ENCODE results near the gene MIEF1.

DNA sequence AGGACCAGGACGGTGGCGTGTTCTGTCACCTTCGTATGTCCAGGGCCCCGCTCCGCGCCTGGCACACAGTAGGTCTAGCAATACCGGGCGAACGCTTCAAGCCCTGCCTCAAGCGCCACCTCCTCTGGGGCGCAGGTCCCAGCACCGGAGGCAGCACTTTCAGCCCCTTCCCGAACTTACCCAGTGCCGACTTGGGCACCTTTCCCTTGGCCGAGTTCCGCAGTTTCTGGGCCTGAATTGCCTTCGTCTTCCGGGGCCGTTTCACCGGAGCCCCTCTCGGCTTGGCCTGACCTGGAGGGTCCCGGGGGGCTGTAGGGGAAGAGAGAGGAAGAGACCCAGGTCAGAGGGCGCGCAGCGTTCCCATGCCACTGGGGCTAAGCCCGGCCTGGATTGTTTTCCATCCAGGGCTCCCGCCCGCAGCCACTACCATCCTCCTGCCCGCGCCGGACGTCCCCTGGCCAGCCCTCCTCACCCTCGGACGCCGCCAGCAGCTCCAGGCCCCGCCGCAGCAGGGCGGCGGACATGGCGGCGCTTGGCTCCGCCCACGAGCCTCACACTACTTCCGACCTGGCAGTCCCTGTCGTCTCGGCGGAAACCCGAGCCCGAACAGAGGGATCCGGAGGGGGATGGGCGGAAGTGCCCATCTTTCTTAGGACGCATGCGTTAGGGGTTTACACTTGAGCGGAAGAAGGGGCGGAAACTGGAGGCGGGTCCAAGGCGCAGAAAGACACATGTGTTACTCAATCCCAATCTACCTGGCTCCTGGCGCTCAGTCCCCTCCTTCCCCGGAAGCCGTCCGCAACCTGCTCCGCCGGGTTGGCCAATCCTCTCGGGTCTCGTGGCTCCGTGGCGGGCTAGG lies 30.4 kb downstream of the MIEF1 start, which contains the start of gene RPS19BP1:
- TF ChIP-seq POLR2A (IDR thresholded peaks at IDR 0.05): peak; percentile 76 to 89
- TF ChIP-seq, protein P1, sequence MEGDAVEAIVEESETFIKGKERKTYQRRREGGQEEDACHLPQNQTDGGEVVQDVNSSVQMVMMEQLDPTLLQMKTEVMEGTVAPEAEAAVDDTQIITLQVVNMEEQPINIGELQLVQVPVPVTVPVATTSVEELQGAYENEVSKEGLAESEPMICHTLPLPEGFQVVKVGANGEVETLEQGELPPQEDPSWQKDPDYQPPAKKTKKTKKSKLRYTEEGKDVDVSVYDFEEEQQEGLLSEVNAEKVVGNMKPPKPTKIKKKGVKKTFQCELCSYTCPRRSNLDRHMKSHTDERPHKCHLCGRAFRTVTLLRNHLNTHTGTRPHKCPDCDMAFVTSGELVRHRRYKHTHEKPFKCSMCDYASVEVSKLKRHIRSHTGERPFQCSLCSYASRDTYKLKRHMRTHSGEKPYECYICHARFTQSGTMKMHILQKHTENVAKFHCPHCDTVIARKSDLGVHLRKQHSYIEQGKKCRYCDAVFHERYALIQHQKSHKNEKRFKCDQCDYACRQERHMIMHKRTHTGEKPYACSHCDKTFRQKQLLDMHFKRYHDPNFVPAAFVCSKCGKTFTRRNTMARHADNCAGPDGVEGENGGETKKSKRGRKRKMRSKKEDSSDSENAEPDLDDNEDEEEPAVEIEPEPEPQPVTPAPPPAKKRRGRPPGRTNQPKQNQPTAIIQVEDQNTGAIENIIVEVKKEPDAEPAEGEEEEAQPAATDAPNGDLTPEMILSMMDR (IDR thresholded peaks at IDR 0.05): peak in 1 of 6 experiments; percentile 22
